Measurements from ENCODE around the gene C19orf73. TPM values are rescaled to one million over a fixed set of nuclear protein-coding genes. Genes with fewer than 3 reads are reported as not detected.
A peak's percentile ranks its signal among the peaks of the same experiment; 100 is the strongest.

C19orf73 gene
- total and polyA plus RNA-seq, 9 of the 15 experiments (the other 6 are each of a cell fraction or from before 2014, with no cell fraction given) = 0.08 to 7.4 (median 1.4) TPM

DNA sequence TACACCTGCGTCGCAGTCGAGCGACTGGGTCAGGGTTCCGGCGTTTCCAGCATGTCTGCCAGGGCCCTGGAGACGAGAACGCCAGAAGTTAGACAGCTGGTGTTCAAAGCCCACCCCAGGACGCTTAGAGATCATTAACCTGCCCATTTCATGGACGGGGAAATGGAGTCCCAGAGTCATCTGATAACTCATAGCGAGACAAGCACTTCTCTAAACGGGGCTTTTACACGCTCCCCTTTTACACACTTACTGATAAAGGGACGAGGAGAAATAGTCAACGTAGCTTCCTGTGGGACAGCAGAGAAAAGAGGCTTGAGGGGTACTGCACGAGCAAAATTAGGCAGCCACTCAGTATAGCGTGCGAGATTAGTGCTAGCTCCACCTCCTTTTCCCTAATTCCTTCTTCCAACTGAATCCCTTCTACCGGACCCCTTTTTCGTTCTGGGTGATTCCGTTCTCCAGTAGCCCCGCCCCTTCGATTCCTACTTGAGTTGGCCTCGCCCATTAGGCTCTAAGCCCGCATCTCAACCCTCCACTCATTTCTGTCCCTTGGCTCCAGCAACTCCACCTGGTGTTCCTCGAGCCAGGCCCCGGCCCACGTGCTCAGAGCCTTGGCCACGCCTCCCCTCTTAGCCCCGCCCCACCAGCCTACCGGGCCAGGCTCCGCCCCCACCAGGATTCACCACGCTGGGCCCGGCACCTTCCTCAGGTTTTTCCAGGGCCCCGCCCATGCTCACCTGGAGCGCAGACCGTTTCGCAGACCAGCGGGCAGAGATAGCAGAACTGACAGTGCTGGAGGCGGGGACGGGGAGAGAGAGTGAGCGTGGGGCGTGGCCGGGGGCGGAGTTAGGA, 32.5 kb upstream of the C19orf73 start (continued):
- TF ChIP-seq SFPQ (IDR thresholded peaks at IDR 0.05; ENCODE audit: low read depth, low read length) (no peak), HDAC8 (tag; IDR thresholded peaks at IDR 0.05) (no peak), BDP1 (IDR thresholded peaks at IDR 0.05; ENCODE audit: insufficient read depth, insufficient read length) (no peak), EP300 (IDR thresholded peaks at IDR 0.05; ENCODE audit: low read length) (no peak), ZNF609 (CRISPR knock-in tag; IDR thresholded peaks at IDR 0.05; ENCODE audit: borderline replicate concordance) (no peak), CREB5 (CRISPR knock-in tag; IDR thresholded peaks at IDR 0.05) (no peak), KDM5B (IDR thresholded peaks at IDR 0.05; ENCODE audit: insufficient replicate concordance, low read depth, low read length) (no peak), HDAC1 (IDR thresholded peaks at IDR 0.05) (peak; percentile 39 to 87; a peak in 2 of 4 replicates), ZNF444 (CRISPR knock-in tag; IDR thresholded peaks at IDR 0.05) (no peak), POLR2H (tag; IDR thresholded peaks at IDR 0.05; ENCODE audit: low read depth) (no peak), ZNF3 (CRISPR knock-in tag; IDR thresholded peaks at IDR 0.05) (no peak), CHD2 (IDR thresholded peaks at IDR 0.05; ENCODE audit: low read depth, low read length) (no peak)
- TF ChIP-seq, protein P1, sequence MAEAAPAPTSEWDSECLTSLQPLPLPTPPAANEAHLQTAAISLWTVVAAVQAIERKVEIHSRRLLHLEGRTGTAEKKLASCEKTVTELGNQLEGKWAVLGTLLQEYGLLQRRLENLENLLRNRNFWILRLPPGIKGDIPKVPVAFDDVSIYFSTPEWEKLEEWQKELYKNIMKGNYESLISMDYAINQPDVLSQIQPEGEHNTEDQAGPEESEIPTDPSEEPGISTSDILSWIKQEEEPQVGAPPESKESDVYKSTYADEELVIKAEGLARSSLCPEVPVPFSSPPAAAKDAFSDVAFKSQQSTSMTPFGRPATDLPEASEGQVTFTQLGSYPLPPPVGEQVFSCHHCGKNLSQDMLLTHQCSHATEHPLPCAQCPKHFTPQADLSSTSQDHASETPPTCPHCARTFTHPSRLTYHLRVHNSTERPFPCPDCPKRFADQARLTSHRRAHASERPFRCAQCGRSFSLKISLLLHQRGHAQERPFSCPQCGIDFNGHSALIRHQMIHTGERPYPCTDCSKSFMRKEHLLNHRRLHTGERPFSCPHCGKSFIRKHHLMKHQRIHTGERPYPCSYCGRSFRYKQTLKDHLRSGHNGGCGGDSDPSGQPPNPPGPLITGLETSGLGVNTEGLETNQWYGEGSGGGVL (CRISPR knock-in tag; IDR thresholded peaks at IDR 0.05) = no peak
- TF ChIP-seq, protein P2, sequence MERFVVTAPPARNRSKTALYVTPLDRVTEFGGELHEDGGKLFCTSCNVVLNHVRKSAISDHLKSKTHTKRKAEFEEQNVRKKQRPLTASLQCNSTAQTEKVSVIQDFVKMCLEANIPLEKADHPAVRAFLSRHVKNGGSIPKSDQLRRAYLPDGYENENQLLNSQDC (CRISPR knock-in tag; IDR thresholded peaks at IDR 0.05) = no peak

Measured in K562 (cell line).